Measurements from ENCODE around the gene ACTN3.
"Not testable (repeated sequence)": the region's sequence is repeated elsewhere in the genome, so short reads cannot be mapped to it uniquely, and the experiment has no call there.

Gene ACTN3

GRCh38 chr11:66546368-66546965, at the start of gene ACTN3:
TSS of gene ACTN3 (plus strand) at chr11:66546903. CDS start at chr11:66546938, 35 bp downstream.
- no peak for DNase-seq

- no peak for DNase-seq
Observed at GRCh38 chr11:66497206-66497605, 49.5 kb upstream of the ACTN3 start.

GRCh38 chr11:66498506-66498905, 48.2 kb upstream of the ACTN3 start:
- no peak for DNase-seq

- DNase-seq, result no peak
Observed at GRCh38 chr11:66505276-66505816, 41.4 kb upstream of the ACTN3 start.

- no peak for DNase-seq
Observed at GRCh38 chr11:66509131-66509561, 37.6 kb upstream of the ACTN3 start.

- DNase-seq, result peak; percentile 13 to 89 (median 74)
Observed at GRCh38 chr11:66510271-66510989, 36.3 kb upstream of the ACTN3 start, which contains the start of gene BBS1. TSS of gene BBS1 (plus strand) at chr11:66510635. CDS start at chr11:66510660, 25 bp downstream.

GRCh38 chr11:66510990-66511339, 35.7 kb upstream of the ACTN3 start:
- no peak for DNase-seq

- no peak for DNase-seq
Observed at GRCh38 chr11:66523611-66524010, 23.1 kb upstream of the ACTN3 start.

- DNase-seq, result no peak
Observed at GRCh38 chr11:66524304-66525040, 22.2 kb upstream of the ACTN3 start.

GRCh38 chr11:66529069-66529468, 17.6 kb upstream of the ACTN3 start:
- DNase-seq, result no peak

- no peak for DNase-seq
Observed at GRCh38 chr11:66529655-66530054, 17.0 kb upstream of the ACTN3 start.

GRCh38 chr11:66530927-66531709, 15.6 kb upstream of the ACTN3 start:
- DNase-seq, result no peak

GRCh38 chr11:66531841-66532240, 14.9 kb upstream of the ACTN3 start:
- DNase-seq, result no peak

GRCh38 chr11:66532784-66533183, 13.9 kb upstream of the ACTN3 start:
- no peak for DNase-seq

- DNase-seq, result no peak
Observed at GRCh38 chr11:66539170-66539869, 7.4 kb upstream of the ACTN3 start.

GRCh38 chr11:66539870-66540213, 6.9 kb upstream of the ACTN3 start:
- no peak for DNase-seq

- not testable (repeated sequence) for DNase-seq
Observed at GRCh38 chr11:66540598-66540997, 6.1 kb upstream of the ACTN3 start.

- DNase-seq, result peak in 16 of 58 donors; percentile 9 to 62 (median 32)
Observed at GRCh38 chr11:66541892-66542291, 4.8 kb upstream of the ACTN3 start.

- peak in 11 of 58 donors; percentile 12 to 48 (median 33) for DNase-seq
Observed at GRCh38 chr11:66542362-66542761, 4.3 kb upstream of the ACTN3 start.

GRCh38 chr11:66543263-66544107, 3.2 kb upstream of the ACTN3 start:
- peak in 20 of 58 donors; percentile 5 to 66 (median 22) for DNase-seq

Data from anterior cingulate cortex (tissue), 58 donors.